ENCODE measurements around the gene GLTPD2.

- TF ChIP-seq FOXM1 (IDR thresholded peaks at IDR 0.05; ENCODE audit: borderline replicate concordance, low read depth) (no peak), TCF12 (IDR thresholded peaks at IDR 0.05; ENCODE audit: low read depth) (no peak)
Observed at GRCh38 chr17:4739122-4740024, 49.4 kb upstream of the GLTPD2 start, which contains the start of the genes CXCL16 and ZMYND15.
